ENCODE data around the gene PDE4C. TPM values are rescaled to one million over a fixed set of nuclear protein-coding genes. Genes with fewer than 3 reads are reported as not detected.

Gene PDE4C
- total and polyA plus RNA-seq, 7 donors: 1.8 to 8.6 (median 4.0) TPM; not detected in 2

DNA sequence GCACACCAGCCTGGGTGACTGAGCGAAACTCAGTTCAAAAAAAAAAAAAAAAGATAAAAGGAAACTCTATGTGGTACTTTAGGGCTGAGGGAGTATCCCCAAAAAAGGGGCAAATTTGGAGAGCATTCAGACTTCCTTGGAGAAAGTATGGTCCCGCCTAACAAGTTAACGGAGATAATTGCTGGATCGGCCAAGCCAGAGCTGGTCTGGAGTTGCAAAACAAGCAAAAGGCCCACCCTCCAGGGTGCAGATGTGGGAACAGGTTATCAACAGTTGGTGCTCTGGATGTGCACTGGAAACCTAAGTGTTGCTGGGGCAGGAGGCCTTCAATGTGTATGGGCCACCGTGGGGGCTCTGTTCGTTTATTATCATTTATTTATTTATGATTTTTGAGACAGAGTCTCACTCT lies 45.2 kb upstream of the PDE4C start:
- Histone ChIP-seq H3K9me3 (no peaks in the 10 kb centered on the region), H3K27ac (peak overlapping the region in 3 of 4 donors; percentile 5 to 11 (median 5))

DNA sequence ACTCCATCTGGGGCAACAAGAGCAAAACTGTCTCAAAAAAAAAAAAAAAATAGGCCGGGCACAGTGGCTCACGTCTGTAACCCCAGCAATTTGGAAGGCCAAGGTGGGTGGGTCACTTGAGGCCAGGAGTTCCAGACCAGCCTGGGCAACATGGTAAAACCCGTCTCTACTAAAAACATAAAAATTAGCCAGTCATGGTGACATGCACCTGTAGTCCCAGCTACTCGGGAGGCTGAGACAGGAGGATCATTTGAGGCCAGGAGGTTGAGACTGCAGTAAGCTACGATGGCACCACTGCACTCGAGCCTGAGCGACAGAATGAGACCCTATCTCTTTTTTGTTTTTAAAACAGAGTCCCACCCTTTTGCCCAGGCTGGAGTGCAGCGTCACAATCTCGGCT lies 44.1 kb upstream of the PDE4C start:
- H3K27me3 ChIP-seq: no peaks in the 10 kb centered on the region
- no peak for DNase-seq
- intact Hi-C loops (cut with DNase I): no loop called here
- no peaks in the 10 kb centered on the region for H3K9me3 ChIP-seq
- H3K4me1 ChIP-seq: peaks cover 0 to 28% (median 21%) of the 10 kb centered on the region in 4 donors
- H3K4me3 ChIP-seq: no peak overlapping the region
- 88 to 94% methylated on average over 9 of the region's 9 CpGs for WGBS, 2 donors
- H3K36me3 ChIP-seq: peaks cover 14 to 41% (median 20%) of the 10 kb centered on the region in 4 donors
- TF ChIP-seq, protein P1, sequence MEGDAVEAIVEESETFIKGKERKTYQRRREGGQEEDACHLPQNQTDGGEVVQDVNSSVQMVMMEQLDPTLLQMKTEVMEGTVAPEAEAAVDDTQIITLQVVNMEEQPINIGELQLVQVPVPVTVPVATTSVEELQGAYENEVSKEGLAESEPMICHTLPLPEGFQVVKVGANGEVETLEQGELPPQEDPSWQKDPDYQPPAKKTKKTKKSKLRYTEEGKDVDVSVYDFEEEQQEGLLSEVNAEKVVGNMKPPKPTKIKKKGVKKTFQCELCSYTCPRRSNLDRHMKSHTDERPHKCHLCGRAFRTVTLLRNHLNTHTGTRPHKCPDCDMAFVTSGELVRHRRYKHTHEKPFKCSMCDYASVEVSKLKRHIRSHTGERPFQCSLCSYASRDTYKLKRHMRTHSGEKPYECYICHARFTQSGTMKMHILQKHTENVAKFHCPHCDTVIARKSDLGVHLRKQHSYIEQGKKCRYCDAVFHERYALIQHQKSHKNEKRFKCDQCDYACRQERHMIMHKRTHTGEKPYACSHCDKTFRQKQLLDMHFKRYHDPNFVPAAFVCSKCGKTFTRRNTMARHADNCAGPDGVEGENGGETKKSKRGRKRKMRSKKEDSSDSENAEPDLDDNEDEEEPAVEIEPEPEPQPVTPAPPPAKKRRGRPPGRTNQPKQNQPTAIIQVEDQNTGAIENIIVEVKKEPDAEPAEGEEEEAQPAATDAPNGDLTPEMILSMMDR (IDR thresholded peaks at IDR 0.05): no peak
- TF ChIP-seq POLR2AphosphoS5 (IDR thresholded peaks at IDR 0.05) (no peak), POLR2A (IDR thresholded peaks at IDR 0.05) (no peak), EP300 (IDR thresholded peaks at IDR 0.05) (no peak)
- H3K27ac ChIP-seq: no peak overlapping the region

More for the DNA sequence above, 45.2 kb upstream of the PDE4C start:
- DNase-seq: no peak
- peak in 1 of 4 donors; percentile 9 for TF ChIP-seq POLR2AphosphoS5 (IDR thresholded peaks at IDR 0.05)
- TF ChIP-seq, protein P1 (IDR thresholded peaks at IDR 0.05): no peak
- 72 to 75% methylated on average over 6 of the region's 6 CpGs for WGBS, 2 donors
- Histone ChIP-seq H3K4me1 (peaks cover 0 to 38% (median 32%) of the 10 kb centered on the region in 4 donors), H3K36me3 (peaks cover 7 to 30% (median 13%) of the 10 kb centered on the region in 4 donors), H3K27me3 (no peaks in the 10 kb centered on the region), H3K4me3 (no peak overlapping the region)
- intact Hi-C loops (cut with DNase I): no loop called here

DNA sequence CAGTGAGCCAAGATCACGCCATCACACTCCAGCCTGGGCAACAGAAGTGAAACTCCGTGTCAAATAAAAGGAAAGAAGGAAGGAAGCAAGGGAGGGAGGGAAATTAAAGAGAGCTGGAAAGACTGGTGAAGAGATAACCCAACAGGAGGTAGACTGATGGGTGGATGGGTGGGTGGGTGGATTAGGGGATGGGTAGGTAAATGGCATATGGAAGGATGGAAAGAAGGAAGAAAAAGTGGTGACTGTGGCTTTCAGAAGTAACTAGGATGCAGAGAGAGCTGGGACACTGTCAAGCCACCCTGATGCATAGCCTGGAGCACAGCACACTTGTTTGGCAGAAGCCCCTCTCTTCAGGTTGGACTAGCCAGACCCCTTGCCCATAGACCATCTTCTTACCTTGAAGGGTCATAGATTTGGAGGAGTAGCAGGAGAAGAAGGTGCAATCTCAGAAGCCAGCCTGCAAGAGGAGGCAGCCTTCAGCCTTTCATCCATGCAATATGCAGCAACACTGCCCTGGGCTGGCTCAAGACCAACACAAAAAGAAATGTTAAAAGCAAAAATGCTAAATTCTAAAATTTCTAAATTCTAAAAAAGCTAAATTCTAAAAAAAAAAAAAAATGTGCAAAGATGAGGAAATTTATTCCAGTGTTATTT lies 43.0 kb upstream of the PDE4C start:
- WGBS, 2 donors: 85 to 91% methylated on average over 2 of the region's 2 CpGs

DNA sequence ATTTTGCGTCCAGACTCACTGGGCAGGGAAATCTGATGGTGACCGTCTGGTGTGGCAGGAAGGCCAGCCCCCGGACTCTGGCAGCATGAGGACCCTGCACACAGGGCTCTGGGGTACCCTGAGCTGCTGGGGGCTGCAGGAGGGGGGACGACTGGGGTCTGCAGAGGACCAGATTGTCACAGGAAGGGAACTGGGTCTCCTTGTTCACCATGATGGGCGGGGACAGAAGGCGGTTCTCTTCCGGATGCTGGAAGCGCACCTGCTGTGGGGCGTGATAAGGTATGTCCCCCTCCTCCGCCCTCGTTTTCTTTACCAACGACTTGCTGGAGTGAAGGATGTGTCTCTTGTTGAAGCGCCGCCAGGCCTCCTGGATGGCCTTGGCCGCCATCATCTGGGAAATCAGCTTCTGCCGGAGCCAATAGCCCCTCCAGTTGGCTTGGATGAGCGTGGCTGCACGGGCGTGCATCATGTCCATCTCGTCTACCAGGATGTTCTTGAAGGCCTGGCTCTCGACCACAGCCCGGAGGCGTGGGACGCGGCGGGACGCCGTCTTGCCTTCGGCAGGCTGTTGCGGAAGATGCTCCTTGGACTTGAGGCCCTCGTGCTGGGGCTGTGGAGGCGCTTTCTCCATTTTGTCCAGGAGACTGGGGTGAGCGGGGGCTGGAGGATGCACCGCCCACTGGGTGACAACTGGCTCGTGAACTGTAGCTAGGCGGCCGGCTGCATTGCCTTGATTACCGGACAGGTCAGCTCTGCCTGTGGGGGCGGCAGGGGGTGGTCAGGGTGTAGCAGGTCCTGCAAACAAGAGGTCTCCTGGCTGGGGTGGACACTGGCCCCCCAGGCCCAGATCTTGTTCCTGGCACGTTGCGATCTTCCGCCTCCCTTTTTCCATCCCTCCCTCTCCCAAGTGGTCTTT lies 40.8 kb upstream of the PDE4C start:
- intact Hi-C loops (cut with DNase I): no loop called here
- WGBS, 2 donors: 92 to 93% methylated on average over 42 of the region's 42 CpGs

More for the DNA sequence above, 43.0 kb upstream of the PDE4C start:
- Histone ChIP-seq H3K27ac (no peak overlapping the region), H3K4me3 (no peak overlapping the region), H3K9me3 (no peaks in the 10 kb centered on the region), H3K27me3 (no peaks in the 10 kb centered on the region), H3K4me1 (peaks cover 0 to 17% (median 11%) of the 10 kb centered on the region in 4 donors), H3K36me3 (peaks cover 14 to 52% (median 20%) of the 10 kb centered on the region in 4 donors)
- DNase-seq: no peak
- TF ChIP-seq EP300 (IDR thresholded peaks at IDR 0.05): no peak
- peak in 1 of 4 donors; percentile 2 for TF ChIP-seq POLR2AphosphoS5 (IDR thresholded peaks at IDR 0.05)
- intact Hi-C loops (cut with DNase I): no loop called here

DNA sequence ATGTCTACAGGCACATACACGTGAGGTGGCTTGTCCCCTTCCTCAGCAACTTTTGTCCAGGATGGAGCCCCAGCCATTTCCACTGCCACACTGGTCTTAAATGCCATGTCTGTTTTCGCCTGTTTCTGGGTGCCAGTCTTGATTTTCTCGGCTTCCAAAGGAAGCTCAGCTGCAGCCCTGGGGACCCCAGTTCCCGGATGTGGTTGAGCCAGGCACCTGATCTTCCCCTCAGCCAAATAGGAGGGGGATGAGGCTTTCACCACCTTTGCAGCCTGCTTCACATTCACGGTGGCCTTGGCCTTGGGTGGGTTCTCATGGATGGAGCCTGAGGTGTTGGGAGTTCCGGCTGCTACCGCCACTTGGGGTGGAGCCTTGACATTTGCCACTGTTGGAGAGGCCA lies 39.3 kb upstream of the PDE4C start:
- H3K27me3 ChIP-seq: no peaks in the 10 kb centered on the region
- H3K4me3 ChIP-seq: no peak overlapping the region
- H3K9me3 ChIP-seq: no peaks in the 10 kb centered on the region
- WGBS, 2 donors: 90 to 92% methylated on average over 7 of the region's 7 CpGs
- no peaks in the 10 kb centered on the region for H3K4me1 ChIP-seq
- peaks cover 14 to 61% (median 20%) of the 10 kb centered on the region in 4 donors for H3K36me3 ChIP-seq
- intact Hi-C loops (cut with DNase I): no loop called here
- TF ChIP-seq POLR2A (IDR thresholded peaks at IDR 0.05) (no peak), POLR2AphosphoS5 (IDR thresholded peaks at IDR 0.05) (no peak), EP300 (IDR thresholded peaks at IDR 0.05) (no peak)
- TF ChIP-seq, protein P1 (IDR thresholded peaks at IDR 0.05): no peak
- no peak overlapping the region for H3K27ac ChIP-seq
- DNase-seq: no peak

More for the DNA sequence above, 40.8 kb upstream of the PDE4C start:
- no peak for DNase-seq
- Histone ChIP-seq H3K4me3 (no peak overlapping the region), H3K27ac (no peak overlapping the region), H3K27me3 (no peaks in the 10 kb centered on the region), H3K4me1 (peaks cover 0 to 8% (median 0%) of the 10 kb centered on the region in 4 donors), H3K36me3 (peaks cover 14 to 61% (median 20%) of the 10 kb centered on the region in 4 donors), H3K9me3 (no peaks in the 10 kb centered on the region)
- TF ChIP-seq POLR2A (IDR thresholded peaks at IDR 0.05): no peak
